ENCODE measurements around the gene ZNF408. TPM values are rescaled to one million over a fixed set of nuclear protein-coding genes. Genes with fewer than 3 reads are reported as not detected.

ZNF408 gene
- total RNA-seq, 1 experiment from 2014 or later, result 19.8 TPM

DNA sequence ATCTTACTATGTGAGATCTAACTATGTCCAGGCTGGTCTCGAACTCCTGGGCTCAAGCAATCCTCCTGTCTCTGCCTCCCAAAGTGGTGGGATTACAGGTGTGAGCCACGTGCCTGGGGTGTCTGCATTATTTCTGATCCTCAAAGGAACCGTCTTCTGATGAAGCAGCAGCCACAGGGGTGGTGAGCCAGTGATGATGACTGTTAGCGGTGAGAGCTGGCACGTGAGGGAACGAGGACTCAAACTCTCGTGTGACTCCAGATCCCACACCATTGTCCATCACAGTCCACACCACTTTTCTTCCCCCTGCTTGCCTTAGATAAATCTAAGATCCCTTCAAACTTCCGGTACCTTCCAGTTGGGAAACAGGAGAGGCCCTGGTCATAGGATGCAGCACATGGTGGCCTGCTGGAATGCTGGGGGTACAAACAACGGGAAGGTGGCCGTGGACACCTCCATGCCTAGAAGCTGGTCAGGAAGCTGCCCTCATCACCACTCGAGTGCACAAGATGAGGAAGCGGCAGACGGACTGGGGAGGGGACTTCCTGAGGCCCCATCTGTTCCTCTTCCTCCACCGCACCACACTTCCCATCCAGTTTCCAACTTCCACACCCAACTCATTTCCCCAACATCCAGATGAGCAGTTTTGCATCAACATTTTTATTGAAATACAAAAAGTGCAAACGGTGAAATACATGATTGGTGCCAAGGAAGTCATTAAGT, 24.2 kb upstream of the ZNF408 start:
- peaks cover 8% of the 10 kb centered on the region for H3K4me1 ChIP-seq (ENCODE audit: control insufficient read depth, insufficient read depth, low read length)
- no peak overlapping the region for H3K4me3 ChIP-seq (ENCODE audit: low read depth in 2 of 2, low read length in 2 of 2)
- no peak for TF ChIP-seq TCF7L2 (IDR thresholded peaks at IDR 0.05; ENCODE audit: low read depth, low read length)
- TF ChIP-seq, protein P1, sequence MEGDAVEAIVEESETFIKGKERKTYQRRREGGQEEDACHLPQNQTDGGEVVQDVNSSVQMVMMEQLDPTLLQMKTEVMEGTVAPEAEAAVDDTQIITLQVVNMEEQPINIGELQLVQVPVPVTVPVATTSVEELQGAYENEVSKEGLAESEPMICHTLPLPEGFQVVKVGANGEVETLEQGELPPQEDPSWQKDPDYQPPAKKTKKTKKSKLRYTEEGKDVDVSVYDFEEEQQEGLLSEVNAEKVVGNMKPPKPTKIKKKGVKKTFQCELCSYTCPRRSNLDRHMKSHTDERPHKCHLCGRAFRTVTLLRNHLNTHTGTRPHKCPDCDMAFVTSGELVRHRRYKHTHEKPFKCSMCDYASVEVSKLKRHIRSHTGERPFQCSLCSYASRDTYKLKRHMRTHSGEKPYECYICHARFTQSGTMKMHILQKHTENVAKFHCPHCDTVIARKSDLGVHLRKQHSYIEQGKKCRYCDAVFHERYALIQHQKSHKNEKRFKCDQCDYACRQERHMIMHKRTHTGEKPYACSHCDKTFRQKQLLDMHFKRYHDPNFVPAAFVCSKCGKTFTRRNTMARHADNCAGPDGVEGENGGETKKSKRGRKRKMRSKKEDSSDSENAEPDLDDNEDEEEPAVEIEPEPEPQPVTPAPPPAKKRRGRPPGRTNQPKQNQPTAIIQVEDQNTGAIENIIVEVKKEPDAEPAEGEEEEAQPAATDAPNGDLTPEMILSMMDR (IDR thresholded peaks at IDR 0.05), result no peak
- no peaks in the 10 kb centered on the region for H3K36me3 ChIP-seq (ENCODE audit: control insufficient read depth, insufficient read depth, low read length)
- CTCF ChIA-PET, result no interaction called here
- no peaks in the 10 kb centered on the region for H3K27me3 ChIP-seq (ENCODE audit: control insufficient read depth, insufficient read depth, low read length)
- in situ Hi-C loops (cut with HindIII; ENCODE audit: low pct_unique_long_range_greater_than_20kb, low sequenced_read_pairs) (no loop called here), intact Hi-C loops (cut with micrococcal nuclease; ENCODE audit: unreplicated experiment) (no loop called here)
- H3K9me3 ChIP-seq (ENCODE audit: control insufficient read depth, insufficient read depth, low read depth, low read length), result no peaks in the 10 kb centered on the region
- no peak overlapping the region for H3K27ac ChIP-seq (ENCODE audit: low read length)
- POLR2A ChIA-PET, result interaction anchor here (0.7 kb wide), 1 partner anchor 58 kb away, joined by 14 read pairs; no protein-coding TSS in a partner anchor
- BruUV-seq (replicated peaks), result no TSS peak
- no peak for DNase-seq (ENCODE audit: low read depth, low spot score)
- no peak for ATAC-seq

DNA sequence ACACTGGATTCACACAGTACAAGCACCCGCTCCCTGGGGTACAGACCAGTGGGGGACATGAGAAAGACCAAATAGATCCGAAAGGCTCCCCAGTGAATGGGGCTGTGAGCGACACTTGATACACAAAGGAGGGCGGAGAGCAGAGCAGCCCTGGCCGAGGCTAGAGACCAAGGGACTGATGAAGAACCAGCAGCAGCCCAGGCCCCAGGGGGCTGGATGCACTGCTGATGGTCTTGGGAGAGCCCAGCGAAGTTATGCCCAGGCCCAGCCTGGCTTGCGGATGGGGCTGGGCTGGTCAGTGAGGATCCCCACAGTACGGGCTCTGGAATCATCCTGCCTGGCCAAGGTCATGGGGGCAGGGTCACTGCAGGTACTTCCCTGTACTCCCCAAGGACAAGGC, 23.7 kb upstream of the ZNF408 start:
- DNase-seq (ENCODE audit: low read depth, low spot score), result no peak
- Histone ChIP-seq H3K27ac (ENCODE audit: low read length) (no peak overlapping the region), H3K9me3 (ENCODE audit: control insufficient read depth, insufficient read depth, low read depth, low read length) (no peaks in the 10 kb centered on the region), H3K4me3 (ENCODE audit: low read depth in 2 of 2, low read length in 2 of 2) (no peak overlapping the region), H3K4me1 (ENCODE audit: control insufficient read depth, insufficient read depth, low read length) (peaks cover 8% of the 10 kb centered on the region), H3K36me3 (ENCODE audit: control insufficient read depth, insufficient read depth, low read length) (no peaks in the 10 kb centered on the region), H3K27me3 (ENCODE audit: control insufficient read depth, insufficient read depth, low read length) (no peaks in the 10 kb centered on the region)
- POLR2A ChIA-PET, result no interaction called here
- BruUV-seq (replicated peaks), result TSS peak; percentile 90
- no peak for ATAC-seq
- in situ Hi-C loops (cut with HindIII; ENCODE audit: low pct_unique_long_range_greater_than_20kb, low sequenced_read_pairs) (no loop called here), intact Hi-C loops (cut with micrococcal nuclease; ENCODE audit: unreplicated experiment) (no loop called here)
- TF ChIP-seq, protein P2, sequence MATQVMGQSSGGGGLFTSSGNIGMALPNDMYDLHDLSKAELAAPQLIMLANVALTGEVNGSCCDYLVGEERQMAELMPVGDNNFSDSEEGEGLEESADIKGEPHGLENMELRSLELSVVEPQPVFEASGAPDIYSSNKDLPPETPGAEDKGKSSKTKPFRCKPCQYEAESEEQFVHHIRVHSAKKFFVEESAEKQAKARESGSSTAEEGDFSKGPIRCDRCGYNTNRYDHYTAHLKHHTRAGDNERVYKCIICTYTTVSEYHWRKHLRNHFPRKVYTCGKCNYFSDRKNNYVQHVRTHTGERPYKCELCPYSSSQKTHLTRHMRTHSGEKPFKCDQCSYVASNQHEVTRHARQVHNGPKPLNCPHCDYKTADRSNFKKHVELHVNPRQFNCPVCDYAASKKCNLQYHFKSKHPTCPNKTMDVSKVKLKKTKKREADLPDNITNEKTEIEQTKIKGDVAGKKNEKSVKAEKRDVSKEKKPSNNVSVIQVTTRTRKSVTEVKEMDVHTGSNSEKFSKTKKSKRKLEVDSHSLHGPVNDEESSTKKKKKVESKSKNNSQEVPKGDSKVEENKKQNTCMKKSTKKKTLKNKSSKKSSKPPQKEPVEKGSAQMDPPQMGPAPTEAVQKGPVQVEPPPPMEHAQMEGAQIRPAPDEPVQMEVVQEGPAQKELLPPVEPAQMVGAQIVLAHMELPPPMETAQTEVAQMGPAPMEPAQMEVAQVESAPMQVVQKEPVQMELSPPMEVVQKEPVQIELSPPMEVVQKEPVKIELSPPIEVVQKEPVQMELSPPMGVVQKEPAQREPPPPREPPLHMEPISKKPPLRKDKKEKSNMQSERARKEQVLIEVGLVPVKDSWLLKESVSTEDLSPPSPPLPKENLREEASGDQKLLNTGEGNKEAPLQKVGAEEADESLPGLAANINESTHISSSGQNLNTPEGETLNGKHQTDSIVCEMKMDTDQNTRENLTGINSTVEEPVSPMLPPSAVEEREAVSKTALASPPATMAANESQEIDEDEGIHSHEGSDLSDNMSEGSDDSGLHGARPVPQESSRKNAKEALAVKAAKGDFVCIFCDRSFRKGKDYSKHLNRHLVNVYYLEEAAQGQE (IDR thresholded peaks at IDR 0.05; ENCODE audit: insufficient read depth in 1 of 2, low read depth in 2 of 2, low read length in 1 of 2), result no peak
- no peak for TF ChIP-seq TCF7L2 (IDR thresholded peaks at IDR 0.05; ENCODE audit: low read depth, low read length)
- TF ChIP-seq POLR2AphosphoS5 (IDR thresholded peaks at IDR 0.05; ENCODE audit: low read depth, low read length), result no peak
- TF ChIP-seq, protein P1 (IDR thresholded peaks at IDR 0.05), result no peak
- TF ChIP-seq SIN3A (IDR thresholded peaks at IDR 0.05; ENCODE audit: borderline replicate concordance, insufficient read depth, low read depth, low read length), result no peak
- CTCF ChIA-PET, result no interaction called here

All from Panc1 (cell line).